AG04450 (cell line): ENCODE data around the gene FAM32A. TPM values are rescaled to one million over a fixed set of nuclear protein-coding genes. Genes with fewer than 3 reads are reported as not detected.

Source experiments
- CTCF ChIA-PET: fragments of 300-600, 350-600 bp; formaldehyde crosslinking; extraction: SDS; loops from one replicate; lab custom pipeline; 2022; ENCODE audit warnings: antibody characterized with exemption, inconsistent platforms; lab: Charles Lee
- POLR2A ChIA-PET: fragments of 350-600 bp; formaldehyde crosslinking; extraction: SDS; loops from one replicate; lab custom pipeline; 2021; ENCODE audit warnings: antibody characterized with exemption, inconsistent platforms; lab: Yijun Ruan, JAX
- DNase-seq: peaks from one replicate; pipeline ENCODE4 v3.0.0-alpha.2; 2011; ENCODE audit warnings: low read depth, low spot score
- H3K27ac ChIP-seq: one replicate; pipeline ENCODE4 v1.5.1; 2012; ENCODE audit warnings: low read depth, low read length, control low read depth
- H3K27me3 ChIP-seq: one replicate; pipeline ENCODE4 v1.6.0; 2012; ENCODE audit warnings: low read length; ENCODE audit not compliant: control insufficient read depth, insufficient read depth
- H3K4me3 ChIP-seq: 2 replicates; pipeline ENCODE4 v1.5.1; 2011; ENCODE audit warnings: mild to moderate bottlenecking, low read depth, low read length, control low read depth
- H3K9me3 ChIP-seq: 2 replicates; pipeline ENCODE4 v1.5.1; 2012; ENCODE audit warnings: low read length; ENCODE audit not compliant: control insufficient read depth, insufficient read depth
- polyA plus RNA-seq: library from polyadenylated mRNA; depleted of rRNA; stranded (reverse); fragments of >200 nt; gene quantifications from 2 replicates; pipeline ENCODE4 v1.2.3, GENCODE V29; 2011
- TF ChIP-seq, protein P1 (sequence below): IDR thresholded peaks from 2 replicates; pipeline ENCODE4 v1.5.1; 2011; ENCODE audit warnings: low read depth, low read length, control low read depth, inconsistent platforms

The FAM32A gene
- polyA plus RNA-seq, 1 experiment, result 177 TPM

DNA sequence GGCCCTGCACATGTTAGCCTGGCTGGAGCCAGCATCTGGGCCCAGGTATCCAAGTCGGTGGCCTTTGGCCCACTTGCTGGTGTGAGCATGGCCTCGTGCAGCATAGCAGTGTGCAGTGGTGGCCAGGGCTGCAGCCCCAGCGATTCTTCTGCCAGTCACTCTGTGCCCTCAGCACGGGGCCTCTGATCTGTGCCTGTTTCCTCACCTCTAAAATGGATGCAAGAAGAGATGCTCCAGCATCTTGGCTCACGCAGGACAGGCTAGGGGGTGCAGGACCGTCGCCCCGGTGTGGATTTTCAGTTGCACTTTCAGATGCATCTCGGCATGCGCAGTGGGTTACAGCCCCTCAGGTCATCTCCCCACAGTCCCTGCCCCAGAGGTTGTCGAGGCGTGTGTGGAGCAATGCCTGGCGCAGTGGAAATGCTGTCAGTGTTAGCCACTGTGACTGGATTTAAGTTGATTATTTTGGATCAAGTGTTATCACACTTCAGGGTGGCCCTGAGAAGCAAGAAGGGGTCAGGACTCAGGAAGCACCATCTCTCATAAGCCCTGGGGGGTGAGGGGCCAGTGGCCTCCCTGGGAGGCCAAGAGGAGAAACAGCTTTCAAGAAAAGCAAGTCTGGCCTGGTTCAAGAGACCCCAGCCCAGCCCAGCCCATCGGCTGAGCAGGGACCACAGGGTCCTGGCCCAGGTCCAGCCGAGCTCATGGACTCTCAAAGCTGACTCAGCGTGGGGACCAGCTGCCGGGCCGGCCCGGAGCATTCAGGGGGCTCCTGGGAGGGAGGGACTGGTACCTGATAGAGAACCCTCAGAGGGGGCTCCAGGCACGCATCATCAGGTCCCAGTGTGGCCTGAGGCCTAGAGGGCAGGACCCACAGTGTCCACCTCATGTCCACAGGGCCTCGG, 40.3 kb downstream of the FAM32A start:
- Histone ChIP-seq H3K27ac (no peak overlapping the region), H3K4me3 (no peak overlapping the region), H3K27me3 (no peaks in the 10 kb centered on the region), H3K9me3 (peaks cover 15% of the 10 kb centered on the region)
- TF ChIP-seq, protein P1, sequence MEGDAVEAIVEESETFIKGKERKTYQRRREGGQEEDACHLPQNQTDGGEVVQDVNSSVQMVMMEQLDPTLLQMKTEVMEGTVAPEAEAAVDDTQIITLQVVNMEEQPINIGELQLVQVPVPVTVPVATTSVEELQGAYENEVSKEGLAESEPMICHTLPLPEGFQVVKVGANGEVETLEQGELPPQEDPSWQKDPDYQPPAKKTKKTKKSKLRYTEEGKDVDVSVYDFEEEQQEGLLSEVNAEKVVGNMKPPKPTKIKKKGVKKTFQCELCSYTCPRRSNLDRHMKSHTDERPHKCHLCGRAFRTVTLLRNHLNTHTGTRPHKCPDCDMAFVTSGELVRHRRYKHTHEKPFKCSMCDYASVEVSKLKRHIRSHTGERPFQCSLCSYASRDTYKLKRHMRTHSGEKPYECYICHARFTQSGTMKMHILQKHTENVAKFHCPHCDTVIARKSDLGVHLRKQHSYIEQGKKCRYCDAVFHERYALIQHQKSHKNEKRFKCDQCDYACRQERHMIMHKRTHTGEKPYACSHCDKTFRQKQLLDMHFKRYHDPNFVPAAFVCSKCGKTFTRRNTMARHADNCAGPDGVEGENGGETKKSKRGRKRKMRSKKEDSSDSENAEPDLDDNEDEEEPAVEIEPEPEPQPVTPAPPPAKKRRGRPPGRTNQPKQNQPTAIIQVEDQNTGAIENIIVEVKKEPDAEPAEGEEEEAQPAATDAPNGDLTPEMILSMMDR, result no peak
- POLR2A ChIA-PET, result no interaction called here
- CTCF ChIA-PET, result no interaction called here
- no peak for DNase-seq

GRCh38 chr19:16226184-16226591, 41.0 kb downstream of the FAM32A start:
- Histone ChIP-seq H3K4me3 (no peak overlapping the region), H3K9me3 (peaks cover 11% of the 10 kb centered on the region), H3K27me3 (no peaks in the 10 kb centered on the region), H3K27ac (no peak overlapping the region)
- TF ChIP-seq, protein P1, result no peak
- no peak for DNase-seq
- CTCF ChIA-PET, result no interaction called here
- POLR2A ChIA-PET, result no interaction called here

- no peak overlapping the region for H3K4me3 ChIP-seq
- H3K9me3 ChIP-seq, result peaks cover 2% of the 10 kb centered on the region; the same call in 1 of the 2 replicates
- no peak overlapping the region for H3K27ac ChIP-seq
- H3K27me3 ChIP-seq, result no peaks in the 10 kb centered on the region
- CTCF ChIA-PET, result no interaction called here
- TF ChIP-seq, protein P1, result no peak
- POLR2A ChIA-PET, result no interaction called here
- DNase-seq, result no peak
Observed at GRCh38 chr19:16226878-16227836, 41.9 kb downstream of the FAM32A start.

DNA sequence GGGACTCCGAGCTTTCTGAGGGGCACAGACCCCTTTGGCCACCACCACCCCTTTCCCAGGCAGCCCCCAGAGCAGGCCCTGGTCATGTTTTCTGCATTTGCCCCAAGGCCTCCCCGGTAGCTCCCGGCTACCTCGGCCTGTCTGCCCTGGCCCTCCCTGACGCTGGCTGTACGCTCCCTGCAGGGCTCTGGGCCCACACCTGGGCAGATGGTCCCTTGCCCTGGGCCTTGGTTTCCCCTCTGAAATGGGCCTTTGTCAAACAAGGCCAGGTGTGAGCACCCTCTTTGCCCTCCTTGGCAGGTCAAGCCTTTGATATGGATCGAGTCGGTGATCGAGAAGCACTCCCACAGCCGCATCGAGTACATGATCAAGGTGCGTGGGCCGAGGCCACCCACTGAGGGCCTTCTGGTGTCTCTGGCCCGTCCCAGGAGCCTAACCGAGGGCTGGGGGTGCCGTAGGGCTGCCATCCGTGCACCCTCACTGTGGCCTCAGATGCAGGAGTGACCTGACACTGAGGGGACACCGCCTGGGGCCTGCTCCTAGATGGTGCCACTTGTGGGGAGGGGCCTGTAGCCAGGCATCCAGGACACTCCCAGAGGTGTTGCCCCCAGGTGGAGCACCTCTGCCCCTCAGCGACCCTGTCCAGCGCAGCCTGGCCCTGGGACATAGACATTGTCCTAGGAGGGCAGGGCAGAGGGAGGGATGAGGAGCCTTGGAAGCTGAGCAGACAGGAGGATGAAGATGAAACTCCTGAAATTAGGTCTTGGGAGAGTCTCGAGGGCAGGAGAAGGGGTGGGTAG, 42.8 kb downstream of the FAM32A start:
- POLR2A ChIA-PET, result no interaction called here
- CTCF ChIA-PET, result no interaction called here

More for the DNA sequence above, 42.8 kb downstream of the FAM32A start:
- TF ChIP-seq, protein P1, result no peak
- H3K27me3 ChIP-seq, result no peaks in the 10 kb centered on the region
- no peak for DNase-seq
- no peak overlapping the region for H3K4me3 ChIP-seq
- no peaks in the 10 kb centered on the region; the same call in 1 of the 2 replicates for H3K9me3 ChIP-seq
- H3K27ac ChIP-seq, result no peak overlapping the region
